GM19467 (cell line): ENCODE results near the gene CYS1.
"Not testable (repeated sequence)": the region's sequence is repeated elsewhere in the genome, so short reads cannot be mapped to it uniquely, and the experiment has no call there.

Source experiments
- ATAC-seq: cut with Tn5 transposase; IDR thresholded peaks from one replicate; pipeline ENCODE4 v1.9.1; 2021; ENCODE audit warnings: mild to moderate bottlenecking, moderate library complexity; ENCODE audit not compliant: unreplicated experiment

Gene CYS1

DNA sequence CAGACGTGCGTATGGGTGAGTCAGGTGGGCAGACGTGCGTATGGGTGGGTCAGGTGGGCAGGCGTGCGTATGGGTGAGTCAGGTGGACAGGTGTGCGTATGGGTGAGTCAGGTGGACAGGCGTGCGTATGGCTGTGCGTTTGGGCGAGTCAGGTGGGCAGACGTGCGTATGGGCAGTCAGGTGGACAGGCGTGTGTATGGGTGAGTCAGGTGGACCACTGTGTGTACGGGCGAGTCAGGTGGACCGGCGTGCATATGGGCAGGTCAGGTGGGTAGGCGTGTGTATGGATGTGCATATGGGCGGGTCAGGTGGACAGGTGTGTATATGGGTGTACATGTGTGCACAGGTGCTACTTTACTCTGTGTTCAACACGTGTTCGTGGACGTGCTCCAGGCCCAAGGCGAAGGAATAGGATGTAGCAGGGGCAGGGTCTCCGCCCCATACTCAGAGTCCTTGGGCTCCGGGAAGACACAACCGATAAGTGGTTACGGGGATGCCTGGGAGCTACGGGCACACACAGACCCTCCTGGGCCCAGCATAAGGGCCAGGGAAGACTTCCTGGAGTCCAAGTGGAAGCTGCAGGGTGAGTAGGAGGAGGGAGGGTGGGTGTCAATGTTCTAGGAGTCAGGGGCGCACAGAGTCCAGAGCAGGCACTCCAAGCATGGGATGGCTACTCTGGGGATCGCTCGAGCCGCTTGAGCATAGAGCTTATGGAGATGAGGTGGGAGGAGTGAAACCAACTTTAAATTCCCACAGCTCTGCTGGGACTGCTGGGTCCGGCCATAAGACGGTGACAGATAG is 64.0 kb downstream of the CYS1 start:
- no peak for ATAC-seq

DNA sequence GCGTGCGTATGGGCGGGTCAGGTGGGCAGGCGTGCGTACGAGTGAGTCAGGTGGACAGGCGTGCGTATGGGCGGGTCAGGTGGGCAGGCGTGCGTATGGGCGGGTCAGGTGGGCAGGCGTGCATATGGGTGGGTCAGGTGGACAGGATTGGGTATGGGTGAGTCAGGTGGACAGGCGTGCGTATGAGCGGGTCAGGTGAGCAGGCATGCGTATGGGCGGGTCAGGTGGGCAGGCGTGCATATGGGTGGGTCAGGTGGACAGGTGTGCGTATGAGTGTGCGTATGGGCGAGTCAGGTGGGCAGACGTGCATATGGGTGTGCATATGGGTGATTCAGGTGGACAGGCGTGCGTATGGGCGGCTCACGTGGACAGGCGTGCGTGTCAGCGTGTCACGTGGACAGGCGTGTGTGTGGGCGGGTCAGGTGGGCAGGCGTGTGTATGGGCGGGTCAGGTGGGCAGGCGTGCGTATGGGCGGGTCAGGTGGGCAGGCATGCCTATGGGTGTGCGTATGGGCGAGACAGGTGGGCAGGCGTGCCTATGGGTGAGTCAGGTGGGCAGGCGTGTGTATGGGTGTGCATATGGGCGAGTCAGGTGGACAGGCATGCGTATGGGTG is 64.7 kb downstream of the CYS1 start:
- ATAC-seq: not testable (repeated sequence)

DNA sequence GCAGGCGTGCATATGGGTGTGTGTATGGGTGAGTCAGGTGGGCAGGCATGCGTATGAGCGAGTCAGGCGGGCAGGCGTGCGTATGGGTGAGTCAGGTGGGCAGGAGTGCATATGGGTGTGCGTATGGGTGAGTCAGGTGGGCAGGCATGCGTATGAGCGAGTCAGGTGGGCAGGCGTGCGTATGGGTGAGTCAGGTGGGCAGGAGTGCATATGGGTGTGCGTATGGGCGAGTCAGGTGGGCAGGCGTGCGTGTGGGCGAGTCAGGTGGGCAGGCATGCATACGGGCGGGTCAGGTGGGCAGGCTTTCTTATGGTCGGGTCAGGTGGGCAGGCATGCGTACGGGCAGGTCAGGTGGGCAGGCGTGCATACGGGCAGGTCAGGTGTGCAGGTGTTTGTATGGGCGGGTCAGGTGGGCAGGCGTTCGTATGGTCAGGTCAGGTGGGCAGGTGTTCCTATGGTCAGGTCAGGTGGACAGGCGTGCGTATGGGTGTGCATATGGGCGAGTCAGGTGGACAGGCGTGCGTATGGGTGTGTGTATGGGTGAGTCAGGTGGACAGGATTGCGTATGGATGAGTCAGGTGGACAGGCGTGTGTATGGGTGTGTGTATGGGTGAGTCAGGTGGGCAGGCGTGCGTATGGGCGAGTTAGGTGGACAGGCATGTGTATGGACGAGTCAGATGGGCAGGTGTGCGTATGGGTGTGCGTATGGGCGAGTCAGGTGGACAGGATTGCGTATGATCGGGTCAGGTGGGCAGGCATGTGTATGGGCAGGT is 65.6 kb downstream of the CYS1 start:
- no peak for ATAC-seq

DNA sequence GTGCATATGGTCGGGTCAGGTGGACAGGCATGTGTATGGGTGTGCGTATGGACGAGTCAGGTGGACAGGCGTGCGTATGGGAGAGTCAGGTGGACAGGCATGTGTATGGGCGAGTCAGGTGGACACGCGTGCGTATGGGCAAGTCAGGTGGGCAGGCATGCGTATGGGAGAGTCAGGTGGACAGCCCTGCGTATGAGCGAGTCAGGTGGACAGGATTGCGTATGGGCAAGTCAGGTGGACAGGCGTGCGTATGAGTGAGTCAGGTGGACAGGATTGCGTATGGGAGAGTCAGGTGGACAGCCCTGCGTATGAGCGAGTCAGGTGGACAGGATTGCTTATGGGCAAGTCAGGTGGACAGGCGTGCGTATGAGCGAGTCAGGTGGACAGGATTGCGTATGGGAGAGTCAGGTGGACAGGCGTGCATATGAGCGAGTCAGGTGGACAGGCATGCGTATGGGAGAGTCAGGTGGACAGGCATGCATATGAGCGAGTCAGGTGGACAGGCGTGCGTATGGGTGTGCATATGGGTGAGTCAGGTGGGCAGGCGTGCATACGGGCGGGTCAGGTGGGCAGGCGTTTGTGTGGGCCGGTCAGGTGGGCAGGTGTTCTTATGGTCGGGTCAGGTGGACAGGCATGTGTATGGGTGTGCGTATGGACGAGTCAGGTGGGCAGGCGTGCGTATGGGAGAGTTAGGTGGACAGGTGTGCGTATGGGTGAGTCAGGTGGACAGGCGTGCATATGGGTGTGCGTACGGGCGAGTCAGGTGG is 66.4 kb downstream of the CYS1 start:
- ATAC-seq: not testable (repeated sequence)

DNA sequence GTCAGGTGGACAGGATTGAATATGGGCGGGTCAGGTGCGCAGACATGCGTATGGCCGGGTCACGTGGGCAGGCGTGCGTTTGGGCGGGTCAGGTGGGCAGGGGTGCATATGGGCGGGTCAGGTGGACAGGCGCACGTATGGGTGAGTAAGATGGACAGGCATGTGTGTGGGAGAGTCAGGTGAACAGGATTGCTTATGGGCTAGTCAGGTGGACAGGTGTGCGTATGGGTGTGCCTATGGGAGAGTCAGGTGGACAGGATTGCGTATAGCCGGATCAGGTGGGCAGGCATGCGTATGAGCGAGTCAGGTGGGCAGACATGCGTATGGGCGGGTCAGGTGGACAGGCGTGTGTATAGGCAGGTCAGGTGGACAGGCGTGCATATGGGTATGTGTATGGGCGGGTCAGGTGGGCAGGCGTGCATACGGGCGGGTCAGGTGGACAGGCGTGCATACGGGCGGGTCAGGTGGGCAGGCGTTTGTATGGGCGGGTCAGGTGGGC is 67.2 kb downstream of the CYS1 start:
- no peak for ATAC-seq

DNA sequence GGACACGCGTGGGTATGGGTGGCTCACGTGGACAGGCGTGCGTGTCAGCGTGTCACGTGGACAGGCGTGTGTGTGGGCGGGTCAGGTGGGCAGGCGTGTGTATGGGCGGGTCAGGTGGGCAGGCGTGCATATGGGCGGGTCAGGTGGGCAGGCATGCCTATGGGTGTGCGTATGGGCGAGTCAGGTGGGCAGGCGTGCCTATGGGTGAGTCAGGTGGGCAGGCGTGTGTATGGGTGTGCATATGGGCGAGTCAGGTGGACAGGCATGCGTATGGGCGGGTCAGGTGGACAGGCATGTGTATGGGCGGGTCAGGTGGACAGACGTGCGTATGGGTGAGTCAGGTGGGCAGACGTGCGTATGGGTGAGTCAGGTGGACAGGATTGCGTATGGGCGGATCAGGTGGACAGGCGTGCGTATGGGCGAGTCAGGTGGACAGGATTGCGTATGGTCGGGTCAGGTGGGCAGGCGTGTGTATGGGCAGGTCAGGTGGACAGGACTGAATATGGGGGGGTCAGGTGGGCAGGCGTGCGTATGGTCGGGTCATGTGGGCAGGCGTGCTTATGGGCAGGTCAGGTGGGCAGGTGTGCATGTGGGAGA is 67.7 kb downstream of the CYS1 start:
- not testable (repeated sequence) for ATAC-seq

DNA sequence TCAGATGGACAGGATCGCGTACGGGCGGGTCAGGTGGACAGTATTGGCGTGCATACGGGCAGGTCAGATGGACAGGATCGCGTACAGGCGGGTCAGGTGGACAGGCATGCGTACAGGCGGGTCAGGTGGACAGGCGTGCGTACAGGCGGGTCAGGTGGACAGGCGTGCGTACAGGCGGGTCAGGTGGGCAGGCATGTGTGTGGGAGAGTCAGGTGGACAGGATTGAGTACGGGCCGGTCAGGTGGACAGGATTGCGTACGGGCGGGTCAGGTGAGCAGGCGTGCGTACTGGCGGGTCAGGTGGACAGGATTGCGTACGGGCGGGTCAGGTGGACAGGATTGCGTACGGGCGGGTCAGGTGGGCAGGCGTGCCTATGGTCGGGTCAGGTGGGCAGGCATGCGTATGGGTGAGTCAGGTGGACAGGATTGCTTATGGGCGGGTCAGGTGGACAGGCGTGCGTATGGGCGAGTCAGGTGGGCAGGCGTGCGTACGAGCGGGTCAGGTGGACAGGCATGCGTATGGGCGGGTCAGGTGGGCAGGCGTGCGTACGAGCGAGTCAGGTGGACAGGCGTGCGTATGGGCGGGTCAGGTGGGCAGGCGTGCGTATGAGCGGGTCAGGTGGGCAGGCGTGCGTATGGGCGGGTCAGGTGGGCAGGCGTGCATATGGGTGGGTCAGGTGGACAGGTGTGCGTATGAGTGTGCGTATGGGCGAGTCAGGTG is 68.4 kb downstream of the CYS1 start:
- not testable (repeated sequence) for ATAC-seq

DNA sequence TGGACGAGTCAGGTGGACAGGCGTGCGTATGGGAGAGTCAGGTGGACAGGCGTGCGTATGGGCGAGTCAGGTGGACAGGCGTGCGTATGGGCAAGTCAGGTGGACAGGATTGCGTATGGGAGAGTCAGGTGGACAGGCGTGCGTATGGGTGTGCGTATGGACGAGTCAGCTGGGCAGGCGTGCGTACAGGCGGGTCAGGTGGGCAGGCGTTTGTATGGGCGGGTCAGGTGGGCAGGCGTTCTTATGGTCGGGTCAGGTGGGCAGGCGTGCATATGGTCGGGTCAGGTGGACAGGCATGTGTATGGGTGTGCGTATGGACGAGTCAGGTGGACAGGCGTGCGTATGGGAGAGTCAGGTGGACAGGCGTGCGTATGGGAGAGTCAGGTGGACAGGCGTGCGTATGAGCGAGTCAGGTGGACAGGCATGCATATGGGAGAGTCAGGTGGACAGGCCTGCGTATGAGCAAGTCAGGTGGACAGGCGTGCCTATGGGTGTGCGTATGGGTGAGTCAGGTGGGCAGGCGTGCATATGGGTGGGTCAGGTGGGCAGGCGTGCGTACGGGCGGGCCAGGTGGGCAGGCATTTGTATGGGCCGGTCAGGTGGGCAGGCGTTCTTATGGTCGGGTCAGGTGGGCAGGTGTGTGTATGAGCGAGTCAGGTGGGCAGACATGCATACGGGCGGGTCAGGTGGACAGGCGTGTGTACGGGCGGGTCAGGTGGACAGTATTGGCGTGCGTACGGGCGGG is 69.2 kb downstream of the CYS1 start:
- not testable (repeated sequence) for ATAC-seq

DNA sequence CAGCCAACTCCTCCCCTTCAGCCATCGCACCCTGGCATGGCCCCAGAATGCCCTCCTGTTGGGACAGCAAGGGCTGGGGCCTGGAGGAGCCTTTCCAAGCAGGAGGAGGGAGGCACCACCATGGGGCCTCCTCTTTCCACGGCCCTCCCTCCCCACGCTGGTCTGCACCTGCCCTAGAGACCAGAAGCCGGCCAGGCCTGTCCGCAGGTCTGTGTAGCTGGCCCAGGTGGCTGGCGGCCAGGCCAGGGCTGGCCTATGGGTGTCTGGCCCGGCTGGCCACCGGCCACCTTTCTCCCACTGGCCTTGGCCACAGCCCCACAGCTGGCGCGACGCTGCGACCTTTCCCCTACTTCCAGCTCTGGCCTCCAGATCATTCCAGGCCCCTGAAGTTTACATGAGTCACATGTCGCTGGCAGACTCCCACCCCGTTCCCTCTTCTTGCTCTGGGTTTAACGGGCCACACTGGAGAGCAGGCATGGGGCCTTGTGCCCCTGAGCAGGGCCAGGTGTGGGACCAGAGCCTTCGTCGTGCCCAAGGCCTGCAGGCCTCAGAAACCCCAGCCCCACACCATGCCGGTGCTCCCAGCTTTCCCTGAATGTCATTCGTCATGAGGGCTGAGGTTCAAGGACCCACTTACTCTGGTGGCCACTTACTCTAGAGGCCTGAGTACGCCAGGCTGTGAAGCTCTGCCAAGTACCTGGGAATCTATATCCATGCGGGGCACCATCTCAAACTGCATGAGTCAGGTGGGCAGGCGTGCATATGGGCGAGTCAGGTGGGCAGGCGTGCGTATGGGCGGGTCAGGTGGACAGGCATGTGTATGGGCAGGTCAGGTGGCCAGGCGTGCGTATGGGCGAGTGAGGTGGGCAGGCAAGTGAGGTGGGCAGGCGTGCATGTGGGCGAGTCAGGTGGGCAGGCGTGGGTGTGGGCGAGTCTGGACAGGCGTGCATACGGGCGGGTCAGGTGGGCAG is 70.1 kb downstream of the CYS1 start:
- ATAC-seq: no peak

DNA sequence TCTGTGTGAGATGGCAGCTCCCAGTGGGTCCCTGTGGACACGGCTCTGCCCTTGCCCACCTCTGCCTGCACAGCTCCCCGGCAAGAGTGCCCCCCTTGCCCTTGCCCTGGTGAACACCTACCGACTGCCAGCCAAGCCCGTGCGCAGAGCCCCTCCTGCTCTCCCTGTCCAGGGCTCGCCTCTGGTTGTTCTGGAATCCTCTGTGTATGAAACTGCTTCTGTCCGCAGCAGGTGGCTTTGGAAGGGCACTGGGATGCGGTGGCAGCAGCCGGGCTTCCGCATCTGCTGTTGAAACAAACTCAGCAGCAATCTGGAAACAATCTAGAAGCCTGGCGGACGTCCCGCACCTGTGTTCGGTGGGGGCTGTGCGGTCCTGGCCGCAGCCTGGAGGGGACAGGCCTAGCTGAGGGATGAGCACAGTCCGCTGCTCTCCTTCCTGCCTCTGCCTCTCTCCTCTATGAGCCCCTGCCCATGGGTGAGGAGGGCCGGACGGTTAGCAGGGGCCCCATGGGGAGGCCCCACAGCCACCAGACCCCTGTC is 70.9 kb downstream of the CYS1 start:
- no peak for ATAC-seq

DNA sequence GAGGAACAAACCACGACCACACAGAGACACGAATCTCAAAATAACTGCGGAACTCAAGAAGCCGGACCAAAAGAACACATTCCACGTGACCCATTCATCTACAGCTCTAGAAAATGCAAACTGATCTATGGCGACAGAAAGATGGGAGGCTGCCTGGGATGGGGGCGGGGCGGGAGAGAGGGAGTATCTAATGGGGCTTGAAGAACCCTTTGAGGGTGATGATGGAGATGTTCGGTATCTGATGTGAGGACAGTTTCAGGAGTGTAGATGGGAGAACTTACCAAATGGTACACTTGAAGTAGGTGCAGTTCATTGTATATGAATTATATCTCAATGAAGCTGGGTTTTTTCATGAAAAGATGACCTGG is 71.4 kb downstream of the CYS1 start:
- no peak for ATAC-seq

DNA sequence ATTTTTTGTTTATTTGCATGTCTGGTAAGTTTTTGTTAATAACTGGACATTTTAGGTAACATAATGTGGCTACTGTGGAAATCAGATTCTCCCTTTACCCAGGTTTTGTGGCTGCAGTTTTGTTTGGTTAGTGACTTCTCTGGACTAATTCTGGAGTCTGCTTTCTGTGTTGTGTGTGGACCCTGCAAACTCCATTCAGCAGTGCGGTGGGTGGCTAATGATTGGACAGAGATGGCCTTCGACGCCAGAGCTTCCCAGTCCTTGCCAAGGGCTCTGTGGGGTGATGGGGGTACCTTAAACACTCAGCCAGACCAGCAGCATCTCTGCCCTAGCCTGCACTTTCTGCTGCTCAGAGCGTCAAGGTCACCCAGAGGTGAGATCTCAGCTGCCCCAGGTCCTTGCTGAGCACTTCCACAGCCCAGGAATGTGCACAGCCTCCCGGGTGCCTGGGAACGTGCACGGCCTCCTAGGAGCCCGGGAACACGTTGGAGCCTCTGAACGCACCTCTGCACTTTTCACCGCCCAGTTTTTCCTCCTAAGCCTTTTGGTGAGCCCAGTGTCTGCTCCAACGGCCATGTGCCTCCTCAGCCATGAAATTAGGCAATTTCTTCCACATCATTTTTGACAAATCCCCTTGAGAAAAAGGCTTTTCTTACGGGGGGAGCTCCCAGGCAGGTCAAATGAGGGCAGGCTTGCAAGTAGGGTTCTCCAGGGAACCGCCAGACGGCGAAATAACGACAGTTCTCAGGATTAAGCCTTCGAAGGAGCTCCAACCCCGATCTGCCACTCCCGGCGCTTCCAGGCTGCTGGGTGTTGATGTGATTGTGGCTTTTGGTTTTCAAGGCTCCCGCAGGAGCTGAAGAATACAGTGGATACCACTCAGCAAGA is 72.0 kb downstream of the CYS1 start:
- no peak for ATAC-seq

DNA sequence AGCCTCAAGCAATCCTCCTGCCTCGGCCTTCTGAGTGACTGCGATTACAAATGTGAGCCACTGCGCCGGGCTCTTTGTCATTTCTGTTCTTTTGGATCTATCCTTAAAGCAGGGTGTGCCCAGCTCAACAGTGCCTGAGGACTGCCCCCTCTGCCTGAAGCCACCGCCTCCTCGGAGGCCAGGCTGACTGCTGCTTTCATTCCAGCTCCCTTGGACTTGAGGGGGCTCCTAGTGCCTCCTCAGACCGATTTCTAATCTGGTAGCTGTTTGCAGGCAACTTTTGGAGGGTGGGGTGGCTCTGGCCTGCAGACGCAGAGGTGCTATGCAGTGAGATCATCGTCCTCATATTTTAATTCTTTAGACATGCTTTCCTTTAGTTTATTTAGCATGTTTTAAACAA is 72.8 kb downstream of the CYS1 start:
- no peak for ATAC-seq
